B cell (primary cell): ENCODE results near the gene ERC2. TPM values are rescaled to one million over a fixed set of nuclear protein-coding genes. Genes with fewer than 3 reads are reported as not detected.

Experiments used
- ATAC-seq: fragments of 200-7000 bp; cut with Tn5 transposase; one replicate; pipeline ENCODE4 v1.10.0; 2021; ENCODE audit warnings: low read depth, mild to moderate bottlenecking, moderate number of reproducible peaks, moderate library complexity
- CTCF ChIA-PET: fragments of 350-600 bp; sonication (Branson Sonifier 250); formaldehyde crosslinking; loops from one replicate; lab custom pipeline; 2021; ENCODE audit warnings: antibody characterized with exemption, inconsistent platforms; lab: Charles Lee
- POLR2A ChIA-PET: fragments of 350-600 bp; sonication (Branson Sonifier 250); formaldehyde crosslinking; loops from one replicate; lab custom pipeline; 2021; ENCODE audit warnings: antibody characterized with exemption; lab: Charles Lee
- DNase-seq: peaks from one replicate; pipeline ENCODE4 v3.0.0; 2013
- H2AFZ ChIP-seq: 2 replicates; pipeline ENCODE4 v1.6.1; 2012; ENCODE audit warnings: mild to moderate bottlenecking, low read depth, low read length; ENCODE audit not compliant: insufficient read depth, poor library complexity, severe bottlenecking
- H3K27ac ChIP-seq, 2 donors: 1 replicate in 1 of 2; 2 replicates in 1 of 2; pipeline ENCODE4 v1.5.1; 2012 to 2013; ENCODE audit warnings: low read length in 2 of 2, mild to moderate bottlenecking in 2 of 2, moderate library complexity in 1 of 2
- H3K27me3 ChIP-seq, 4 experiments: fragments of 200-600 bp in 1 of 4; sonication (generic) in 1 of 4; replicated peaks in 1 of 4; 1 replicate in 2 of 4; 2 replicates in 2 of 4; pipeline versions ENCODE4 v1.6.1 to v1.7.0; 2013 to 2016; ENCODE audit warnings: low read length in 3 of 4, mild to moderate bottlenecking in 2 of 4, mixed read lengths in 1 of 4, moderate library complexity in 1 of 4; ENCODE audit not compliant: insufficient read depth in 4 of 4, control insufficient read depth in 3 of 4; ENCODE audit errors: control extremely low read depth in 1 of 4
- H3K36me3 ChIP-seq, 2 experiments: replicated peaks in 1 of 2; 1 replicate in 1 of 2; 2 replicates in 1 of 2; pipeline versions ENCODE4 v1.6.1 to v1.7.1; 2013; ENCODE audit warnings: low read length in 1 of 2; ENCODE audit not compliant: insufficient read depth in 2 of 2, control insufficient read depth in 1 of 2; ENCODE audit errors: control extremely low read depth in 1 of 2, extremely low read depth in 1 of 2
- H3K4me1 ChIP-seq, 2 donors: fragments of 200-600 bp in 1 of 2; sonication (generic) in 1 of 2; 1 replicate in 1 of 2; 2 replicates in 1 of 2; pipeline versions ENCODE4 v1.5.1 to v1.6.1; 2013 to 2017; ENCODE audit warnings: low read length in 2 of 2; ENCODE audit not compliant: control insufficient read depth in 2 of 2, insufficient read depth in 2 of 2
- H3K4me2 ChIP-seq: replicated peaks from 2 replicates; pipeline ENCODE3; 2012; ENCODE audit warnings: mild to moderate bottlenecking, low read depth, low read length; ENCODE audit not compliant: poor library complexity, severe bottlenecking
- H3K4me3 ChIP-seq, 5 experiments: fragments of 200-600 bp in 1 of 5; sonication (generic) in 1 of 5; 1 replicate in 3 of 5; 2 replicates in 2 of 5; pipeline versions ENCODE4 v1.5.1 to v1.7.0; 2011 to 2016; ENCODE audit warnings: low read length in 4 of 5, mild to moderate bottlenecking in 4 of 5, low read depth in 2 of 5, control low read depth in 1 of 5, moderate library complexity in 1 of 5; ENCODE audit not compliant: insufficient read depth in 1 of 5; ENCODE audit errors: control extremely low read depth in 1 of 5, extremely low read depth in 1 of 5
- H3K79me2 ChIP-seq: fragments of 200-600 bp; sonication (generic); one replicate; pipeline ENCODE4 v1.6.0; 2016; ENCODE audit warnings: low read length; ENCODE audit not compliant: control insufficient read depth, insufficient read depth
- H3K9ac ChIP-seq: fragments of 200-600 bp; sonication (generic); 2 replicates; pipeline ENCODE4 v1.6.1; 2017; ENCODE audit warnings: mild to moderate bottlenecking, low read length, moderate library complexity
- H3K9me3 ChIP-seq, 3 donors: one replicate each; pipeline versions ENCODE4 v1.6.1 to v1.7.1; 2013; ENCODE audit warnings: low read length in 2 of 3; ENCODE audit not compliant: control insufficient read depth in 2 of 3, insufficient read depth in 1 of 3; ENCODE audit errors: control extremely low read depth in 1 of 3
- H4K20me1 ChIP-seq: 2 replicates; pipeline ENCODE4 v1.6.0; 2012; ENCODE audit warnings: mild to moderate bottlenecking, low read length; ENCODE audit not compliant: insufficient read depth, control insufficient read depth, poor library complexity, severe bottlenecking
- H3K27ac Mint-ChIP-seq: one replicate; pipeline ENCODE4 v1.8.0; 2021; ENCODE audit warnings: mixed read lengths
- H3K27me3 Mint-ChIP-seq: one replicate; pipeline ENCODE4 v1.8.0; 2021; ENCODE audit warnings: mixed read lengths
- H3K4me1 Mint-ChIP-seq: one replicate; pipeline ENCODE4 v1.8.0; 2021; ENCODE audit warnings: mixed read lengths
- H3K4me3 Mint-ChIP-seq: one replicate; pipeline ENCODE4 v1.8.0; 2021; ENCODE audit warnings: mixed read lengths
- H3K9me3 Mint-ChIP-seq: one replicate; pipeline ENCODE4 v1.8.0; 2022; ENCODE audit warnings: mixed read lengths; ENCODE audit not compliant: insufficient read depth
- CTCF ChIP-seq: fragments of 200-600 bp; IDR thresholded peaks from one replicate; pipeline ENCODE4 v1.8.0; 2022; ENCODE audit warnings: antibody characterized with exemption, mild to moderate bottlenecking
- EZH2 ChIP-seq: IDR thresholded peaks from 2 replicates; pipeline ENCODE4 v1.6.1; 2012; ENCODE audit warnings: borderline replicate concordance, low read depth, mild to moderate bottlenecking, moderate library complexity, low read length; ENCODE audit not compliant: insufficient read depth, poor library complexity, severe bottlenecking
- WGBS: methylation state at CpG from one replicate; pipeline ENCODE4 v1.1.5; 2013; ENCODE audit warnings: missing lambda C conversion rate; ENCODE audit not compliant: insufficient coverage; 5-methylcytosine and 5-hydroxymethylcytosine counted together
- intact Hi-C: fragments of 100-400 bp; cut with micrococcal nuclease; formaldehyde crosslinking; loops from one replicate; pipeline ENCODE4 v1.10.0; 2022
- polyA plus RNA-seq: library from polyadenylated mRNA; depleted of rRNA; stranded (reverse); fragments of >200 nt; gene quantifications from 2 replicates; pipeline ENCODE4 v1.2.3, GENCODE V29; 2012
- total RNA-seq, 2 donors: library from RNA; stranded (reverse); fragments of 120-200 nt in 1 of 2; gene quantifications; 1 replicate in 1 of 2; 2 replicates in 1 of 2; pipeline versions ENCODE4 v1.2.3 to v1.2.4, GENCODE V29; 2013 to 2022

Gene ERC2
- total and polyA plus RNA-seq, 2 donors (not counting 1 experiment from before 2014, with no cell fraction given), result not detected

GRCh38 chr3:55534876-55535275 is 933.4 kb downstream of the ERC2 start:
- H3K9me3 Mint-ChIP-seq, result no peaks in the 10 kb centered on the region
- 93% methylated on average over 2 of the region's 2 CpGs for WGBS
- ChIA-PET CTCF (no interaction called here), POLR2A (no interaction called here)
- Histone ChIP-seq H3K9me3 (peaks cover 0 to 3% (median 0%) of the 10 kb centered on the region in 3 donors), H3K4me2 (no peak overlapping the region), H3K4me3 (no peak overlapping the region), H3K9ac (no peak overlapping the region), H3K27me3 (no peaks in the 10 kb centered on the region), H3K36me3 (no peaks in the 10 kb centered on the region), H3K79me2 (no peaks in the 10 kb centered on the region), H2AFZ (no peak overlapping the region), H3K4me1 (no peaks in the 10 kb centered on the region), H4K20me1 (no peaks in the 10 kb centered on the region), H3K27ac (no peak overlapping the region)
- ATAC-seq (no peak), DNase-seq (no peak)
- H3K27ac Mint-ChIP-seq, result no peak overlapping the region
- no peak for TF ChIP-seq CTCF
- no peak for TF ChIP-seq EZH2
- no peaks in the 10 kb centered on the region for H3K4me1 Mint-ChIP-seq
- no peak overlapping the region for H3K4me3 Mint-ChIP-seq
- H3K27me3 Mint-ChIP-seq, result no peaks in the 10 kb centered on the region
- intact Hi-C loops, result no loop called here

GRCh38 chr3:55532806-55533205 is 935.5 kb downstream of the ERC2 start:
- WGBS, result 94% methylated on average over 2 of the region's 3 CpGs
- POLR2A ChIA-PET, result no interaction called here
- Histone ChIP-seq H3K4me1 (no peaks in the 10 kb centered on the region), H3K4me2 (no peak overlapping the region), H4K20me1 (no peaks in the 10 kb centered on the region), H3K79me2 (no peaks in the 10 kb centered on the region), H3K9me3 (peaks cover 0 to 3% (median 0%) of the 10 kb centered on the region in 3 donors), H3K9ac (no peak overlapping the region), H3K4me3 (no peak overlapping the region), H3K27ac (no peak overlapping the region), H3K27me3 (no peaks in the 10 kb centered on the region), H3K36me3 (no peaks in the 10 kb centered on the region), H2AFZ (no peak overlapping the region)
- H3K4me1 Mint-ChIP-seq, result no peaks in the 10 kb centered on the region
- no peak overlapping the region for H3K27ac Mint-ChIP-seq
- CTCF ChIA-PET, result no interaction called here
- H3K4me3 Mint-ChIP-seq, result no peak overlapping the region
- DNase-seq, result no peak
- no peak for ATAC-seq
- intact Hi-C loops, result no loop called here
- TF ChIP-seq CTCF, result no peak
- no peak for TF ChIP-seq EZH2
- no peaks in the 10 kb centered on the region for H3K27me3 Mint-ChIP-seq
- no peaks in the 10 kb centered on the region for H3K9me3 Mint-ChIP-seq
